Right cardiac atrium (tissue), 5 donors: ENCODE data around the gene CMBL. TPM values are rescaled to one million over a fixed set of nuclear protein-coding genes. Genes with fewer than 3 reads are reported as not detected.

Experiments
- ATAC-seq, 2 donors: fragments of 200-7000 bp; cut with Tn5 transposase; one replicate each; pipeline versions ENCODE4 v1.8.0 to v1.9.1; 2020; ENCODE audit warnings: moderate library complexity in 2 of 2, mild to moderate bottlenecking in 1 of 2
- DNase-seq, 3 donors: peaks; one replicate each; pipeline ENCODE4 v3.0.0-alpha.2; 2020
- H3K27ac ChIP-seq: one replicate; pipeline ENCODE4 v1.5.1; 2013; ENCODE audit warnings: mild to moderate bottlenecking, low read length, control low read depth, moderate library complexity
- H3K27me3 ChIP-seq: one replicate; pipeline ENCODE4 v1.6.1; 2013; ENCODE audit not compliant: control insufficient read depth, insufficient read depth
- H3K4me1 ChIP-seq: one replicate; pipeline ENCODE4 v1.6.1; 2013; ENCODE audit warnings: low read length; ENCODE audit not compliant: control insufficient read depth, insufficient read depth
- H3K4me3 ChIP-seq: one replicate; pipeline ENCODE4 v1.5.1; 2013; ENCODE audit warnings: low read length, control low read depth
- H3K9me3 ChIP-seq: one replicate; pipeline ENCODE4 v1.6.1; 2013; ENCODE audit warnings: low read length; ENCODE audit not compliant: control insufficient read depth
- WGBS: extraction: QIAGEN DNeasy Blood & Tissue Kit; methylation state at CpG from one replicate; pipeline ENCODE4 v1.1.7; 2013; 5-methylcytosine and 5-hydroxymethylcytosine counted together
- intact Hi-C, 4 donors: fragments of 100-400 bp; cut with DNase I; formaldehyde crosslinking; loops; one replicate each; pipeline versions ENCODE4 v1.11.0 to v1.14.0; 2022 to 2023
- polyA plus RNA-seq: library from polyadenylated mRNA; stranded (reverse); fragments of 200-250 nt; gene quantifications from one replicate; pipeline ENCODE4 v1.2.3, GENCODE V29; 2013
- total RNA-seq, 4 donors: library from RNA; stranded (reverse); fragmentation: NEBNext Ultra II Directional; extraction: Animal tissue kit (Norgen Biotek cat#: 25700); gene quantifications; one replicate each; pipeline ENCODE4 v1.2.1, GENCODE V29; 2021
- donor health status: healthy with polysubstance abuse.
- donor health status: DM: no; HTN: yes; CAD: no.
- donor health status: DM: no; HTN: no; CAD: no.
- donor health status: DM: no; HTN: yes; CAD: no; lungs with severe emphysema.
- donor health status: DM: yes; HTN: yes; CAD: no.

CMBL gene
- total and polyA plus RNA-seq, 5 donors = 30.2 to 55.3 (median 46.8) TPM

DNA sequence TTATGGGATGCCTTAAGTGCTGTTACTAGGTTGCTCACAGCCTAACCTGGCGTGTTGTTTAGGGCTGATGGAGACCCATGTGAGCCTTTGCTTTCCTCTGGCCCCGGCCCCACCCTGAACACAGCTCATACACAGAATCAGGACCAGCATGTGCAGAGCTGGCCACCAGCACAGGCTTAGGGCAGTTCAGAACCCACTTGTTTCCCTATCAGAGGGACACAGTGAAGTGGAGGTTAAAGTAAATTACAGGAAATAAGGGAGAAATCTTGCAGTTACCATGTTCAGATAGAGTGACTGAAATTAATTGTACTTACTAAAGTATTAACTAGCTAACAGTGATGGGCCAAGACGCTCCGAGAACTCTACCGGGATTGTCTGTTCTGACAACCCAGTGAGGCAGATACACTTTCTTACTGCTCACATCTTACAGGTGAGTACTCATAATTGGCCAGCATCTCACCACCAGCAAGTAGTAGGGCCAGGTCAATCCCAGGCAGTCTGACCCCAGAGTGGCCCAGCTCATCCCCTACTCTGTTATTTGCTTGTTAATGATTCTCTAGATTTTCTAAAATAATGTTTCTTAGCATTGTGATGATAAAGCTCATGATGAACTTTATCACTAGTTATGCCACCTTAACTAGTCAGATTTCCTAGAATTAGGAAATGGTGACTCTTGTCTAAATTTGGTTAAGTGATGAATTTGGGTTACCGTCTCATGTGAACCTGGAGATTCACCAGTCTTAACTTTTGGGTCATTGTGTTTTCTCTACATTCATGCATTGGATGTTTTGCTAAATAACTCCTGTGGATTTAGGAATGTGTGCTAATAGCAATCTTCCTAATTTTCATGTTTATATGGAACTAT, 42.2 kb downstream of the CMBL start:
- no peaks in the 10 kb centered on the region for H3K27me3 ChIP-seq
- H3K9me3 ChIP-seq = peaks cover 4% of the 10 kb centered on the region
- WGBS = 65% methylated on average over 6 of the region's 6 CpGs
- intact Hi-C loops = no loop called here
- no peak for DNase-seq
- no peak for ATAC-seq
- no peaks in the 10 kb centered on the region for H3K4me1 ChIP-seq
- H3K27ac ChIP-seq = no peak overlapping the region
- no peak overlapping the region for H3K4me3 ChIP-seq

DNA sequence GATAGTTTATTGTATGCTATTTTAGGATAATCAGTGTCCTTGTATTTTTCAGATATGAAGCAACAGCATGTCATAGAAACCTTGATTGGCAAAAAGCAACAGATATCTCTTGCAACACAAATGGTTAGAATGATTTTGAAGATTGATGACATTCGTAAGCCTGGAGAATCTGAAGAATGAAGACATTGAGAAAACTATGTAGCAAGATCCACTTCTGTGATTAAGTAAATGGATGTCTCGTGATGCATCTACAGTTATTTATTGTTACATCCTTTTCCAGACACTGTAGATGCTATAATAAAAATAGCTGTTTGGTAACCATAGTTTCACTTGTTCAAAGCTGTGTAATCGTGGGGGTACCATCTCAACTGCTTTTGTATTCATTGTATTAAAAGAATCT, 43.1 kb downstream of the CMBL start:
- H3K27me3 ChIP-seq = no peaks in the 10 kb centered on the region
- no peak overlapping the region for H3K4me3 ChIP-seq
- H3K4me1 ChIP-seq = no peaks in the 10 kb centered on the region
- 74% methylated on average over 3 of the region's 3 CpGs for WGBS
- no peak for ATAC-seq
- no peak for DNase-seq
- no peak overlapping the region for H3K27ac ChIP-seq
- intact Hi-C loops = no loop called here
- peaks cover 4% of the 10 kb centered on the region for H3K9me3 ChIP-seq

DNA sequence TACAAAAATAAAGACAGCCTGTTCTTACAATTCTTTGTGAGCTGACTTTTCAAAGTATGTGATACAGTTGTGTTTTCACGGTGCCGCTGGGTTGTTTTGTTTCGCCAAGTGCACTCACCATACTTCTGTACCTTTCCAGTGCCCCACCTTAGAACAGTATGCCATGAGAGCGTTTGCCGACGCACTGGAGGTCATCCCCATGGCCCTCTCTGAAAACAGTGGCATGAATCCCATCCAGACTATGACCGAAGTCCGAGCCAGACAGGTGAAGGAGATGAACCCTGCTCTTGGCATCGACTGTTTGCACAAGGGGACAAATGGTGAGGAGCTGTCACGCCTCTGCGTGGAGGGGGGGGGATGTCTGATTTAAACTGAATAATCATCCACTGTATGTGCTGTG, 44.7 kb downstream of the CMBL start:
- 94% methylated on average over 11 of the region's 11 CpGs for whole genome bisulfite sequencing
- intact Hi-C loops = no loop called here
- Histone ChIP-seq H3K9me3 (peaks cover 1% of the 10 kb centered on the region), H3K4me1 (no peaks in the 10 kb centered on the region), H3K27me3 (no peaks in the 10 kb centered on the region), H3K4me3 (no peak overlapping the region), H3K27ac (no peak overlapping the region)
- ATAC-seq = no peak
- DNase-seq = no peak

DNA sequence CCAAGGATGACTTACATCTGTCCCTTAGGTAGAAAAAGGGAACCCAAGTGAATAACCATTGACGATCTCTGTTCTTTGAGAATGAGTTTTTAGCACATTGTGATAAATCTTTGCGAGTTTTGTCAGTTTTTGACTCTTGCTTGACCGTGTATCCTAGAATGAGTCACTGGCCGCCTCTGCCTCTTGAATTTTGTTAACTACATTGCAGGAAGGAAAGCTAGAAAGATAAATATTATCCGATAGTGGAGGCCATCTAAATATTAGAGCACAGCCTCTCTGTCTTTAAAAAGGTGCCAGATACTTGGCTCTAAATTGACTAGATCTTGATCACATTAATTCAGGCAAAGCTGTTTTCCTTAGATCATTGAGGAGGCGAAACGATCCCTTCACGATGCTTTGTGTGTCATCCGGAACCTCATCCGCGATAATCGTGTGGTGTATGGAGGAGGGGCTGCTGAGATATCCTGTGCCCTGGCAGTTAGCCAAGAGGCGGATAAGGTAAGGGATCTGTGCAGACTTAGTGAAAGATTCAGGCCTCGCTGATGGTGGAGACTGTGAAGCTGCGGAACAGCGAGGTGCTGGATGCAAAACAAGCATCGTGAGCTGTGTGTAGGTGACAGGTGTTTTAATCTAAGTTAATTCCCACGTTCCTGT, 45.5 kb downstream of the CMBL start:
- no peak for ATAC-seq
- H3K27ac ChIP-seq = no peak overlapping the region
- peaks cover 1% of the 10 kb centered on the region for H3K9me3 ChIP-seq
- WGBS = 49% methylated on average over 18 of the region's 18 CpGs
- H3K4me3 ChIP-seq = no peak overlapping the region
- DNase-seq = no peak
- H3K27me3 ChIP-seq = no peaks in the 10 kb centered on the region
- no peaks in the 10 kb centered on the region for H3K4me1 ChIP-seq
- intact Hi-C loops = no loop called here

DNA sequence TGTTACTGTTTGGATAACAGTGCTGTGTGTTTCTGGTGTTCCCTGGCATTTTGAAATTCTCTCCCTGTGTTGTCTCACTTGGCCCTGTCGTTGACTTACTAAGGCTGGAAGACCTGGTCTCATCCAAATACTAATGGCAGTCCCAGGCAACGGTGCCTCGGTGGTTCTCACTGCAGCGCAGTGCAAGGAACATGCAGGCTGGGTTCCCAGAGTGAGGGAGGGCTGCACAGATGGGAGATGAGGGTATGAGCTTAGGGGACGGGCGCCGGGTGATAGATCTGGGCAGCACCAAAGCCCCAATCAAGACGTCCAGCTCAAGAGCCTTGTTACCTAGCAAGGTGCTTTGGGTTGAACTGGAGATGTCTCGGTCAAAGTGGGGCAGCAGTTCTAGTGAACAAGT, 46.6 kb downstream of the CMBL start:
- H3K27me3 ChIP-seq = no peaks in the 10 kb centered on the region
- no peak for DNase-seq
- no peak overlapping the region for H3K27ac ChIP-seq
- H3K9me3 ChIP-seq = peaks cover 3% of the 10 kb centered on the region
- WGBS = 83% methylated on average over 9 of the region's 9 CpGs
- H3K4me1 ChIP-seq = no peaks in the 10 kb centered on the region
- H3K4me3 ChIP-seq = no peak overlapping the region
- intact Hi-C loops = no loop called here
- no peak for ATAC-seq

DNA sequence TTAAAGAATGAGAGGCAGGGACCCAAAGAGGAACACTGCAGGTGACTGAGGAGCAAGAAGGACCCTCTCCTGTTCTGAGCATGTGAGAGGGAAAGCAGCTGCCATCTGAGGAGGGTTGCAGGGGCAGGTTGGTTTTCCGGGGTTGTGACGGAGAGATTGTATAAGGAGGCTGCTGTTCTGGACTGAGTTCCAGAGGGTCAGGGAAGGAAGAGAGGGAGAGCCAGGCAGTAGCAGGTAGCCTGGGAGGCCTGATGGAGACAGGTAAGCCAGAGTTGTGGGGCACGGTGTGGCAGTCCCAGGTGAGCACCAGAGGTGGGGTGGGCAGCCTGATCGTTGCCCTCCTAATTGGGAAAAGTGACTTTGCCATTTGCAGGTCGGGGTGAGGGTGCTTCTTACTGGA, 47.8 kb downstream of the CMBL start:
- WGBS = 95% methylated on average over 5 of the region's 5 CpGs
- intact Hi-C loops = no loop called here
- H3K4me3 ChIP-seq = no peak overlapping the region
- H3K27me3 ChIP-seq = no peaks in the 10 kb centered on the region
- ATAC-seq = no peak
- no peaks in the 10 kb centered on the region for H3K4me1 ChIP-seq
- no peak overlapping the region for H3K27ac ChIP-seq
- peaks cover 7% of the 10 kb centered on the region for H3K9me3 ChIP-seq
- no peak for DNase-seq

DNA sequence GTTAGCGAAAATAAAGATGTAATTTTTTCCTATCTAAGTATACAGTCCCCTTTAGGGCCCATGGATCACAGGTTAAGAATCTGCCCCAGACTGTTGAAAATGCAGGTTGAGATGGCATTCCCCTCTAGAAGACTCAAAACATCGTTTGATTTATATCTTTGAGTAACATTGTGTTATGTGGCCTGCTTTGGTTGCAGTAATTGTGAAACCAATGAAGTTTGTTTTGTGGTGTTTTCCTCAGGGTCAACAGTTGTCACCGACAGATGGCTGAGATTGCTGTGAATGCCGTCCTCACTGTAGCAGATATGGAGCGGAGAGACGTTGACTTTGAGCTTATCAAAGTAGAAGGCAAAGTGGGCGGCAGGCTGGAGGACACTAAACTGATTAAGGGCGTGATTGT, 49.8 kb downstream of the CMBL start:
- intact Hi-C loops = no loop called here
- Histone ChIP-seq H3K27ac (no peak overlapping the region), H3K4me1 (no peaks in the 10 kb centered on the region), H3K9me3 (peaks cover 8% of the 10 kb centered on the region), H3K27me3 (no peaks in the 10 kb centered on the region), H3K4me3 (no peak overlapping the region)
- 66% methylated on average over 8 of the region's 8 CpGs for WGBS
- DNase-seq (no peak), ATAC-seq (no peak)

DNA sequence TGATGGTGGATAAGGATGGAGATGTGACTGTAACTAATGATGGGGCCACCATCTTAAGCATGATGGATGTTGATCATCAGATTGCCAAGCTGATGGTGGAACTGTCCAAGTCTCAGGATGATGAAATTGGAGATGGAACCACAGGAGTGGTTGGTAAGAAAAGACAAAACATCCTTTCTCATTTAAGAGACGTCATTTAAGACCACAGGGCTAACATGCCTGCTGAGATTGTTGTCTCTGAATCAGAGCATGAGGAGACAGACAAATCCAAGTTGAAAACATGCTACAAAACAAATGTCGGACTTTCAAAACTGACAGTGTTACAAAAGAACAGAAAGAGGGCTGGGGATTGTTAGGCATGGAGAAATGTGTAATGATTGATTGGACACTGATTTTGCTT, 53.0 kb downstream of the CMBL start:
- WGBS = 22% methylated on average over 2 of the region's 2 CpGs
- no peak overlapping the region for H3K4me3 ChIP-seq
- DNase-seq = no peak
- H3K27me3 ChIP-seq = no peaks in the 10 kb centered on the region
- intact Hi-C loops = no loop called here
- H3K9me3 ChIP-seq = peaks cover 8% of the 10 kb centered on the region
- H3K27ac ChIP-seq = no peak overlapping the region
- no peak for ATAC-seq
- peaks cover 8% of the 10 kb centered on the region for H3K4me1 ChIP-seq

DNA sequence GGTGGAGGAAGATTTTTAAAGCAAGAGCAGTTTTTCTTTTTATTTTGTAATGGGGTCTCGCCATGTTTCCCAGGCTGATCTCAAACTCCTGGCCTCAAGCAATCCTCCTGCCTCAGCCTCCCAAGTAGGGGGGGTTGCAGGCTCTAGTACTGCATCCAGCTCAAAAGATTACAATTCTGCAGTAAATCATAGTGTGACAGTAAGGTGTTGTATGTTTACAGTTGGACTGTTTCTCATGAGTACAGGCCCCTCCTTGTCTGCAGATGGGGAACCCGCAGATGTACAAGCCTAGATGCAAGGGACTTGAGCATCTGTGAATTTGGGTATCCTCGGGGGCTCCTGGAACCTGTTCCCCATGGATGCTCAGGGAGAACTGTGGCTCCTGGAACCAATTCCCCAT, 54.3 kb downstream of the CMBL start:
- intact Hi-C loops = no loop called here
- Histone ChIP-seq H3K27me3 (no peaks in the 10 kb centered on the region), H3K4me3 (no peak overlapping the region), H3K9me3 (peaks cover 10% of the 10 kb centered on the region), H3K27ac (peak overlapping the region; percentile 21), H3K4me1 (peaks cover 11% of the 10 kb centered on the region)
- WGBS = 95% methylated on average over 3 of the region's 3 CpGs
- ATAC-seq (no peak), DNase-seq (no peak)

DNA sequence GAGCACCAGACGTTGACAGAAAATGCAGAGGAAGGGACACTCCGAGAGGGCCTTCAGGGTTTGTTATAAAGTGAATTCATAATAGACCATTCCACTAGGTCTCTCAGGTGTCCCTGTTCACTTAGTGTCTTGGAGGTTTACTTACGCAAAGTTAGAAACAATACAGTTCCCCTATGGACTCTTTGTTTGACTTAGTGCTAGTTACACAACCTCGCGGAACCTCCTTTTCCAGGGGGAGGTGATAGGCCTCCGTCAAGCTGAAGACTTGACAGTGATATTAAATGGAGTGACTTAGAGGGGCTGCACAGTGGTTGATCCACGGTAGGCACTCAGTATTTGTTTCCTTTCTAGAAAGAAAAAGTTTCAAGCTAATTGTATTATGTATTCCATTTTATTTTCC, 56.3 kb downstream of the CMBL start:
- peaks cover 8% of the 10 kb centered on the region for H3K9me3 ChIP-seq

DNA sequence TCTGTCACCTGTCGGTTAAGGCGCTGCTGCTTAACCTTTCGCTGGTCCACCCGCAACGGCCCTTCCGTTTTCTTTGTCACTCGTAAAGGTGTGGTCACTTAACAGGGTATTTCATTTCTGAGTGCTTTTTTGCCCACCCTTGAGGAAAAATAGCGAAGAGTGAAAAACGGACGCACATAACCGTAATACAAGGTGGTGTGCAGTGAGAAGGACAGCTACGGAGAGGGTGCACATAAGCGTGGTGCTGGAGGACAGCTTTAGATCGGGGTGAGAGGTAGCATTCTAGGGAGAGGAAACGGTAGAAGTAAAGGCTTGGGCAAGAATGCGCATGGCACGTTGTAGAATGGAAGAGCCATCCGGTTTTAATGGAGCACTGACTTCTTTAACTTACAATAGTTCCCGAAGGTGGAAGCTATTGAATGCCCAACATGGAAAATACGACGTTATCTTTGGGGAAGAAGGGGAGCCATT, 56.9 kb downstream of the CMBL start:
- WGBS = under 1% methylated on average over 21 of the region's 21 CpGs
- H3K9me3 ChIP-seq = peaks cover 6% of the 10 kb centered on the region
- ATAC-seq = no peak

More for the DNA sequence above, 56.3 kb downstream of the CMBL start:
- peak overlapping the region; percentile 81 for H3K4me3 ChIP-seq
- peaks cover 11% of the 10 kb centered on the region for H3K4me1 ChIP-seq
- DNase-seq (no peak), ATAC-seq (no peak)
- H3K27me3 ChIP-seq = no peaks in the 10 kb centered on the region
- H3K27ac ChIP-seq = no peak overlapping the region
- intact Hi-C loops = no loop called here
- 46% methylated on average over 7 of the region's 7 CpGs for WGBS

More for the DNA sequence above, 56.9 kb downstream of the CMBL start:
- intact Hi-C loops = no loop called here
- Histone ChIP-seq H3K27ac (no peak overlapping the region), H3K27me3 (no peaks in the 10 kb centered on the region), H3K4me3 (peak overlapping the region; percentile 81), H3K4me1 (peaks cover 11% of the 10 kb centered on the region)
- no peak for DNase-seq
